ENCODE measurements around the gene FYN.

FYN gene

DNA sequence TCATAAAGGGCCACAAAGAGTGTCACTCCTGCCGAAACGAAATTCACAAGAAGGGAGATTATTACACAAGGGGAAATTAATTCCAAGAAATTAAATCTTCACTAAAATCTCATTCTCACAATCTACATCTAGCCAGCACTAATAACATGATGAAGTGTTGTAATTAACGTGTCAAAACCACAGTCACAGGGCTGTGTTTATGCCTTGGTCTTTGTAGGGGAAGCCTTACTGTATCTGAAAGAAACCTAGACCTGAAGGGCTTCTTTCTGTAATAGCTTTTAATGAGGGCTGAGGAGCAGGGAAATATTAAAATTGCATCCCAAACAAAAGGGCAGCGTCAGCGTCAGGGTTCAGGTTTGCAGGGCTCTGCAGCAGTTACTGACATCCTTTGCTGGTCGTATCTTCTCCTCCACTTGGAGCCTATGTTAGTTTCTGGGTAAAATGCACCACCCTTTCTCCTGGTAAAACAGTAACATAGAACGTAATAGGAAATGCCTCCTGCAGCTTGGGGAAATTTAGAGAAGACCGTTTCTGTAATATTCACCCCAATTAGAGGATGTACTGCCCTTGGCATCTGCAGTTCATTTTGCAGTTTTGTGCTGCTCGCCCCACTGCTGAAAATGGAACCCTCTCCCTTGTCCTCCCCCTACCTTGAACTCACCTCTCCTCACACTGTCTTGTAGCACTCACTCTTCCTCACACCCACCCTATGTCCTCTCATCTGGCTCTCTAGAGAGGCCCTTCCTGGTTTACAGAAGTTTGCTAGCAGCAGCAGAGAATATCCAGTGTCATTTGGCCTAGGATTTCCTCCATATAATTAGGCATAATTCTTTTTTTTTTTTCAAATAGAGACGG lies 158.6 kb downstream of the FYN start:
- TF ChIP-seq BHLHE40 (IDR thresholded peaks at IDR 0.05; ENCODE audit: borderline replicate concordance) (no peak), FOXM1 (IDR thresholded peaks at IDR 0.05; ENCODE audit: borderline replicate concordance) (no peak), ZNF384 (IDR thresholded peaks at IDR 0.05) (no peak), SP1 (IDR thresholded peaks at IDR 0.05) (no peak), L3MBTL2 (conservative IDR thresholded peaks at IDR 0.05) (no peak), FOXK2 (IDR thresholded peaks at IDR 0.05) (no peak), CTBP1 (IDR thresholded peaks at IDR 0.05; ENCODE audit: borderline replicate concordance) (no peak), TARDBP (IDR thresholded peaks at IDR 0.05) (no peak), HDGF (IDR thresholded peaks at IDR 0.05; ENCODE audit: borderline replicate concordance) (no peak), LEF1 (IDR thresholded peaks at IDR 0.05; ENCODE audit: borderline replicate concordance) (no peak), ARNT (IDR thresholded peaks at IDR 0.05) (no peak), NFRKB (IDR thresholded peaks at IDR 0.05) (no peak), ELF4 (IDR thresholded peaks at IDR 0.05) (no peak), SUZ12 (IDR thresholded peaks at IDR 0.05) (no peak), FOXA1 (IDR thresholded peaks at IDR 0.05) (no peak)
- TF ChIP-seq, protein P1, sequence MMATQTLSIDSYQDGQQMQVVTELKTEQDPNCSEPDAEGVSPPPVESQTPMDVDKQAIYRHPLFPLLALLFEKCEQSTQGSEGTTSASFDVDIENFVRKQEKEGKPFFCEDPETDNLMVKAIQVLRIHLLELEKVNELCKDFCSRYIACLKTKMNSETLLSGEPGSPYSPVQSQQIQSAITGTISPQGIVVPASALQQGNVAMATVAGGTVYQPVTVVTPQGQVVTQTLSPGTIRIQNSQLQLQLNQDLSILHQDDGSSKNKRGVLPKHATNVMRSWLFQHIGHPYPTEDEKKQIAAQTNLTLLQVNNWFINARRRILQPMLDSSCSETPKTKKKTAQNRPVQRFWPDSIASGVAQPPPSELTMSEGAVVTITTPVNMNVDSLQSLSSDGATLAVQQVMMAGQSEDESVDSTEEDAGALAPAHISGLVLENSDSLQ (IDR thresholded peaks at IDR 0.05) = no peak
- DNase-seq (ENCODE audit: extremely low spot score) = no peak
- CTCF ChIA-PET = no interaction called here
- POLR2A ChIA-PET = no interaction called here

DNA sequence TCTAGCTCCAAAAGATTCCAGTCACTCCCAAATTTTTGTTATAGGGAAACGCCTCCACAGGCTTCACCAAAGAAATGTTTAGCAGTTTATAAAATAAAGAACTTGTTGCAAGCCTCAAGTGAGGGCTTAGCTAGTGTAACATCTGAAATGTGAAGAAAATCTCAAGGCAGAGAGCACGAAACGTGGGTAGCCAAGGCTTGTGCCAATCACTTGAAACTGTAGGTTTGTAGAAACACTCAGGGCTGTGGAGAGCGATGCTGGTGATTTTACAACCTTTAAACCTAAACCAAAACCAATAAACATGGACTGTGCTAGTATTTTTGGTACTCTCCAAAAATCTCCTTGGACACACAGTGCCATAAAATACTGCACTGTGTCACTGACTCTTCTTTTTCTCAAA lies 159.4 kb downstream of the FYN start:
- TF ChIP-seq SP1 (IDR thresholded peaks at IDR 0.05) = no peak
- no peak for TF ChIP-seq TARDBP (IDR thresholded peaks at IDR 0.05)
- no peak for TF ChIP-seq ELF4 (IDR thresholded peaks at IDR 0.05)
- no peak for TF ChIP-seq FOXM1 (IDR thresholded peaks at IDR 0.05; ENCODE audit: borderline replicate concordance)
- TF ChIP-seq ARNT (IDR thresholded peaks at IDR 0.05) = no peak
- TF ChIP-seq L3MBTL2 (conservative IDR thresholded peaks at IDR 0.05) = no peak
- DNase-seq (ENCODE audit: extremely low spot score) = no peak
- POLR2A ChIA-PET = no interaction called here
- CTCF ChIA-PET = no interaction called here

DNA sequence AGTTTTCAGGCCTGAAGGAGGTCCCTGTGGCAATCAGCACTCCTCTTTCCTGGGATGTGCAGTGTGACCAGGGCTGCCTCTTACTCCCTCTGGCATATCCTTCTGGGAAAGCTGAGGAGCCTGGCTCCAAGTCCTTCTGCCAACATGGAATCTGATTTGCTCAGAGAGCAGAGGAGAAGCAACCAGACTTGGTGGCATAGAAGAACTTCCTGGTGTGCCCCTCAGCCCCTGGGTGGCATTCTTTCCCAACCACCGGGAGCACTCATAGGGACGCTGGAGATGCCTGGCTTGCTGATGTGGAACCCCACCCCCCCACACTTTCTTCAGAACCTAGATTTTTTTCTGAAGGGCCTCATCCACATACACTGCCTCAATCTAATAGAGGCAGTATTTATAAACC lies 160.0 kb downstream of the FYN start:
- POLR2A ChIA-PET = no interaction called here
- DNase-seq (ENCODE audit: extremely low spot score) = no peak
- TF ChIP-seq SP1 (IDR thresholded peaks at IDR 0.05) = no peak
- no peak for TF ChIP-seq SUZ12 (IDR thresholded peaks at IDR 0.05)
- no peak for TF ChIP-seq BHLHE40 (IDR thresholded peaks at IDR 0.05; ENCODE audit: borderline replicate concordance)
- TF ChIP-seq ELF4 (IDR thresholded peaks at IDR 0.05) = no peak
- TF ChIP-seq, protein P1 (IDR thresholded peaks at IDR 0.05) = no peak
- CTCF ChIA-PET = no interaction called here

DNA sequence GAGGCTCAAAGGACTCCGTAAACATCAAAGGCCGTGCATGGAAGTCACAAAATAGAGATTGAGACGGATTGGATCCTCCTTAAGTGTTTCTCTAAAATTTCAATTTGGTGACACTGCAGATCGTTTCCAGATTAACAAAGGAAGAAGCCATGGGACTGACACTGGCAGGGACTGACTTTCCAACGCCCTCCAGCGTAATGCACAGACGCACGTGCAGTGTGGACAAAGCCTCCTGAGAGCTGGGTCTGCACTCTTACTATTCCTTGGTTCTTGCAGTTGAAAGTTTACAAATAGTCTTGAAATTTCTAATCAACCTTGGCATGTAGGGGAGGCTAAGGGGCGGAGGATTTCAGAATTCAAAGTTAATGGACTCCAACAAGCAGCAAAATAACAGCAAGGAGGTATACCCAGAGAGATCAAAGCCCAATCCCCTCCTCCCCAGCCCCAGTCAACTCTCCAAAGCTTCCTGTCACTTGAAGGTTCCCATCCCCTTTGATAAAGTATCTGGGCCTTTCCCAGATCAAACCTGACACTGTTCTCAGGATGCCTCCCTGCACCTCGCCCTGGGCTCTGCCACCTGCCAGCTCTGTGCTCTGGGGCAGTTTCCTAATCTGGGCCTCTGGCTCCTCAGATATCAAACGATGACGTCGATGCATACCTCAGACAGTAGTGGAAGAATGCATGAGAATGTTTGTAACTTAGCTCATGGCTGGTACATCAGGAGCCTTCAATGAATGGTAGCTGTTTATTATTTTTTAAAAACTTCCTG lies 161.1 kb downstream of the FYN start:
- ChIA-PET CTCF (interaction anchor here (1.1 kb wide), 1 partner anchor 269 kb away, joined by 3 read pairs; no protein-coding TSS in a partner anchor), POLR2A (no interaction called here)
- no peak for DNase-seq (ENCODE audit: extremely low spot score)
- no peak for TF ChIP-seq L3MBTL2 (conservative IDR thresholded peaks at IDR 0.05)
- no peak for TF ChIP-seq SP1 (IDR thresholded peaks at IDR 0.05)
- TF ChIP-seq LEF1 (IDR thresholded peaks at IDR 0.05; ENCODE audit: borderline replicate concordance) = no peak
- no peak for TF ChIP-seq BHLHE40 (IDR thresholded peaks at IDR 0.05; ENCODE audit: borderline replicate concordance)
- no peak for TF ChIP-seq TARDBP (IDR thresholded peaks at IDR 0.05)
- TF ChIP-seq ELF4 (IDR thresholded peaks at IDR 0.05) = no peak
- TF ChIP-seq, protein P1 (IDR thresholded peaks at IDR 0.05) = no peak

DNA sequence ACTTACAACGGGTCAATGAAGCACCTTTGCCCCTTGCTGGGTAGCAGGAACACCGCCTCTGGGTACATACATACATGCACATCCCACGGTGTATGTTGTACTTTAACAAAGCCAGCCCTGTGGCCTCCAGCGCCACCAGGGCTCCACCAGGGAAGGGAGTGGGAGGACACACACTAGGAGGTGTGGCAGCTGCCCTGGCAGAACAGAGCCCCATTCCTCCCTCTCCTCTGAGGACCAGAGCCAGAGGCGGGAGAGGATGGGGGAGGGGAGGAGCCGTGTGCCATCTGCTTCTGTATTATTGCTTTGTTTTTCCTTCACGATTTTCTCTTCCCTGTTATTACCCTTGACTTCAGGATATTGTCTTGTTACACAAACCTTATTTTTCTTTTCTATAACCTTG lies 161.8 kb downstream of the FYN start:
- no peak for DNase-seq (ENCODE audit: extremely low spot score)
- ChIA-PET POLR2A (no interaction called here), CTCF (interaction anchor here (1.1 kb wide), 1 partner anchor 269 kb away, joined by 3 read pairs; no protein-coding TSS in a partner anchor)
- TF ChIP-seq ARNT (IDR thresholded peaks at IDR 0.05) (no peak), BHLHE40 (IDR thresholded peaks at IDR 0.05; ENCODE audit: borderline replicate concordance) (no peak), L3MBTL2 (conservative IDR thresholded peaks at IDR 0.05) (no peak)

DNA sequence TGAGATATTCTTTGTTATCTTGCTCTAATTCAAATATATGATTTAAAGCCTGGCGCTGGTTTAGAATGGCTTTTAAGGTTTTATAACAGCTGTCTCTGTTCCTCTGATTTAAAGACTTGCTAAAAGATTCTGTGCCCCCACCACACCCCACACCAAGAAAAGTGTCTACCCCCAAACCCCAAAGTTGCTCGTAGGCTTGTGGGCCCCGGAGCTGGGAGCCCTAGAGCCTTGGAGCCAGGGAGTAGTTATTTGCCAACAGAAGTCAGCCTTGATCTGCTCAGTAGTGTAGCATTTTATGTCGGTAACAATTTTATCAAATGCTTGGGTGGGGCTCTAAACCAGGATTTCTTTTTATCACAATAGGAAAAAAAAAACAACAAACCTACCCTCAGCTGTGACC lies 162.3 kb downstream of the FYN start:
- CTCF ChIA-PET = interaction anchor here (0.6 to 1.7 kb wide), 4 partner anchors 15 to 331 kb away, joined by 3 to 5 read pairs (median 3); no protein-coding TSS in a partner anchor
- no peak for DNase-seq (ENCODE audit: extremely low spot score)
- POLR2A ChIA-PET = no interaction called here
- TF ChIP-seq SP1 (IDR thresholded peaks at IDR 0.05) (no peak), LEF1 (IDR thresholded peaks at IDR 0.05; ENCODE audit: borderline replicate concordance) (no peak), ZNF384 (IDR thresholded peaks at IDR 0.05) (no peak), HDGF (IDR thresholded peaks at IDR 0.05; ENCODE audit: borderline replicate concordance) (no peak), BHLHE40 (IDR thresholded peaks at IDR 0.05; ENCODE audit: borderline replicate concordance) (no peak), NFRKB (IDR thresholded peaks at IDR 0.05) (no peak), ELF4 (IDR thresholded peaks at IDR 0.05) (no peak), ARNT (IDR thresholded peaks at IDR 0.05) (no peak)
